ENCODE data around the gene SFPQ.
A peak's percentile ranks its signal among the peaks of the same experiment; 100 is the strongest.
"Not testable (repeated sequence)": the region's sequence is repeated elsewhere in the genome, so short reads cannot be mapped to it uniquely, and the experiment has no call there.

The SFPQ gene, protein sequence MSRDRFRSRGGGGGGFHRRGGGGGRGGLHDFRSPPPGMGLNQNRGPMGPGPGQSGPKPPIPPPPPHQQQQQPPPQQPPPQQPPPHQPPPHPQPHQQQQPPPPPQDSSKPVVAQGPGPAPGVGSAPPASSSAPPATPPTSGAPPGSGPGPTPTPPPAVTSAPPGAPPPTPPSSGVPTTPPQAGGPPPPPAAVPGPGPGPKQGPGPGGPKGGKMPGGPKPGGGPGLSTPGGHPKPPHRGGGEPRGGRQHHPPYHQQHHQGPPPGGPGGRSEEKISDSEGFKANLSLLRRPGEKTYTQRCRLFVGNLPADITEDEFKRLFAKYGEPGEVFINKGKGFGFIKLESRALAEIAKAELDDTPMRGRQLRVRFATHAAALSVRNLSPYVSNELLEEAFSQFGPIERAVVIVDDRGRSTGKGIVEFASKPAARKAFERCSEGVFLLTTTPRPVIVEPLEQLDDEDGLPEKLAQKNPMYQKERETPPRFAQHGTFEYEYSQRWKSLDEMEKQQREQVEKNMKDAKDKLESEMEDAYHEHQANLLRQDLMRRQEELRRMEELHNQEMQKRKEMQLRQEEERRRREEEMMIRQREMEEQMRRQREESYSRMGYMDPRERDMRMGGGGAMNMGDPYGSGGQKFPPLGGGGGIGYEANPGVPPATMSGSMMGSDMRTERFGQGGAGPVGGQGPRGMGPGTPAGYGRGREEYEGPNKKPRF

DNA sequence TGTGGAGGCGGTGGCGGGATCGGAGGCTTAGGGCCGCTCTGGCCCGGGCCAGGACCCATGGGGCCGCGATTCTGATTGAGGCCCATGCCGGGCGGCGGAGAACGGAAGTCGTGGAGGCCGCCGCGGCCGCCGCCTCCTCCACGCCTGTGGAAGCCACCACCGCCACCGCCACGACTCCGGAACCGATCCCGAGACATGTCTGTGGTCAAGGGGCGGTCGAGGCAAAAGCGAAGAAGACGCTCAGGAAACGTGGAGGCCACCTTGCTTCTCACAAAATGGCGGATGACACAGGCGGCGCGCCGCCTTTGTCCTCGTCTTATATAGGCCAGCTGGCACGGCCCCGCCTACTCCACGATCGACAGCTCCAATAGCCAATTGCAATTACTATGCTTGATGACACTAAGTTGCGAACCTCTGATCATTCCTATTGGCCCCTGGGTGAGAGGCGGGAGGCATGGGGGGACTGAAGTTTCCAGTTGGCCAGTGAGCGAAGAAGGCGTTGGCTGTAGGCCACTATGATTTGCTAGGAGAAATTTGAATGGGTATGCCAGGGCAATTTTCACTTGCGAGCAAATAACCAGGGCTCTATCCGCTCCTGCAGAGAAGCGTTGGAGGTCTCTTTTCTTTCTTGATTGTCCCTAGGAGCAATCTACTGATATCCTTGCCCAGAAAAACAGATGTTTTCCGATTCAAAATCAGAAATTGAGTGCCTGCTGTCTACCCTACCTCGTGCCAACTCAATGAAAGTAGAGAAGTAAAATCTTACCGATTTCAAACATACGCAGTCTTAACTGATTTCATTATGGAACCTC is at the start of gene SFPQ:
Gene SFPQ (minus strand): TSS at position 293 of the 812 bp plus-strand sequence. CDS start 96 bp downstream, at position 197.
- DNase-seq (ENCODE audit: low read depth), result peak; percentile 99

DNA sequence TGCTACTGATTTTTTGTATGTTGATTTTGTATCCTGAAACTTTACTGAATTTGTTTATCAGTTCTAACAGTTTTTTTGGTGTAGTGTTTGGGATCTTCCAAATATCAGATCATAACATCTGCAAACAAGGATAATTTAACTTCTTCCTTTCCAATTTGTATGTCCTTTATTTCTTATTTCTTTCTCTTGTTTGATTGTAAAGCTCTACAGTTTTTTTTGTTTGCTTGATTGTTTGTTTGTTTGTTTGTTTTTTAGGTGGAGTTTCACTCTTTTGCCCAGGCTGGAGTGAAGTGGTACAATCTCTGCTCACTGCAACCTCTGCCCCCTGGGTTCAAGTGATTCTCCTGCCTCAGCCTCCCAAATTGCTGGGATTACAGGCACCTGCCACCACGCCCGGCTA is 43.8 kb upstream of the SFPQ start:
- DNase-seq (ENCODE audit: low read depth), result not testable (repeated sequence)

DNA sequence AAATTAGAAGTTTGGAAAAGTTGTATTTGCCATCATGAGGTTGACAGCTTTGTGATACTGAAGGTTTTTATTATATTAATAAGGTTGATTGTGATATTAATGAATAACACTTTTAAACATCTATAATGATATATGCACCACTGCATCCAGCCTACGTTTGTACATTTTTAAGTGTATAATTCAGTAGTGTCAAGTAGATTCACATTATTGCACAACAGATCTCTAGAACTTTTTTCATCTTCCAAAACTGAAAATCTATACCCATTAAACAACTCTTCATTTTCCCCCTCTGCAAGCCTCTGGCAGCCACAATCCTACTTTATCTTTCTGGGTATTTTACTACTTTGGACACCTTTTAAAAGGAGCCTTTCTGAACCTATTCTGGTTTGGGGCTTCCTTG is 38.3 kb upstream of the SFPQ start:
- DNase-seq (ENCODE audit: low read depth), result no peak

DNA sequence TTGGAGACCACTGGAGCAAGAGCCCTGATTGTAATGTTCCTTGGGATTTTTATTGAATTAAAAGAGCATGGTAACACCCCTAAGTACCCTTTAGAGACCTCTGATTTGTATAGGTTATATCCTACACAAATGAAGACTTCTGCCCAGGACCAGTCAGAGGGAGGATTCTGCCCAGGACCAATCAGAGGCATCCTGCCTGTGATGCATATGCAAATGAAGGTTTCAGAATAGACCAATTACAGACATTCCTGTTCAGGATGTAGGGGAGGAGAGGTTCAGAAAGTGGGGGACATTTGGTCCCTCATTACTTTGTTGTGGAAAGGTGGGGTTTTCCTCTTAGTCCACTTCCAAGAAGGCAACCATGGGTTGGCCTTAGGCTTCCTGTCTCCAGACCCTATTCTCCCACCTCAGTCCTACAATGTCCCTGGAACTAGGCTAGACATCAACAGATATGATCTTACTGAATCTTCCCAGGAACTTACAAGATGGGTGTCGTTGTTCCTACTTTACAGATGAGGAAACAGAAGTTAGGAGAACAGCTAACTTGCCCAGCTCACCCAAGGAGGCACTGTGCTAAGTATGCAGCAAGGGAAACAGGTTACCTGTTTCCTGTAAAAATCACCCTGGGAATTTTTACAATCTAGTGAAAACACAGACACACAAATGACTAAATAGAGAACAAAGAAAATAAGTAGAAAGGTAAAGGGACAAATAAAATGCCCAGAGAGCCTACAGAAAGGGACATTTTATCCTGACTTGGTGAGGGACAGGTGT is 36.8 kb upstream of the SFPQ start:
- no peak for DNase-seq (ENCODE audit: low read depth)

DNA sequence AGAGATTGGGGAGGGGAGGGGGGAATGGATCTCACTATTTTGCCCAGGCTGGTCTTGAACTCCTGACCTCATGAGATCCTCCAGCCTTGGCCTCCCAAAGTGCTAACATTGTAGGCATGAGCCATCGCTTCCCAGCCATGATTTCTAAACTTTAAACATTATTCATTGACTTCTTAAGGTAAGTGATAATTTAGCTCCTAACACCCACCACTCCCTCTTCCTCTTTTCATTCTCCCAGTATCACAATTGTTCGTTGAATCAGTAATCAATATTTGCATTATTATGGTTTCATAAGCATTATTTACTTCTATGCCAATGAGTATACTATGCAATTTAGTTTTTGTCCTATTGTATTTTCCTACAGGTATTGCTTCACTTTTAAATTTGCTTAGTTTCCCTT is 33.6 kb upstream of the SFPQ start:
- no peak for DNase-seq (ENCODE audit: low read depth)

DNA sequence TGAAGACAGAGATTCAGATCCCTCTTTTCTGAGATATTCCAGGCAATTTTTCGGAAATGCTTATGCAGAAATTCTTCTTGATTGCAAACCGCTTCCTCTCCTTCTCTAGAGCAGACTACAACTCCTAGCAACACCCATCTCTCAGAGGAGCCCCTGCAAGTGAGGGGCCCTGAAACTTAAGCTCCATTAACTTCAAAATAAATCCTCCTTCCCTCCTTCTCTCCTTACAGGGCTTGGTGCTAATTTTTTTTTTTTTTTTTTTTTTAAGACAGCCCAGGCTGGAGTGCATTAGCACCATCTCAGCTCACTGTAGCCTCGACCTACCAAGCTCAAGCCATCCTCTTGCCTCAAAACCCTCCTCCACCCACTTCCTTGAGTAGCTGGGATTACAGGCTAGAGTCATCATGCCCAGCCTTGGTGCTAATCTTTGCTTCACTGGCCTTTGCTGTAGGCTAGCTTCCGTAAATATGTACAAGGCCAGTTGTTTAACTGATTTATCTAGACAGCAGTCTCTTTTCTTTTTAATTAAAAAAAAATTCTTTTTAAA is 30.2 kb upstream of the SFPQ start:
- no peak for DNase-seq (ENCODE audit: low read depth)

DNA sequence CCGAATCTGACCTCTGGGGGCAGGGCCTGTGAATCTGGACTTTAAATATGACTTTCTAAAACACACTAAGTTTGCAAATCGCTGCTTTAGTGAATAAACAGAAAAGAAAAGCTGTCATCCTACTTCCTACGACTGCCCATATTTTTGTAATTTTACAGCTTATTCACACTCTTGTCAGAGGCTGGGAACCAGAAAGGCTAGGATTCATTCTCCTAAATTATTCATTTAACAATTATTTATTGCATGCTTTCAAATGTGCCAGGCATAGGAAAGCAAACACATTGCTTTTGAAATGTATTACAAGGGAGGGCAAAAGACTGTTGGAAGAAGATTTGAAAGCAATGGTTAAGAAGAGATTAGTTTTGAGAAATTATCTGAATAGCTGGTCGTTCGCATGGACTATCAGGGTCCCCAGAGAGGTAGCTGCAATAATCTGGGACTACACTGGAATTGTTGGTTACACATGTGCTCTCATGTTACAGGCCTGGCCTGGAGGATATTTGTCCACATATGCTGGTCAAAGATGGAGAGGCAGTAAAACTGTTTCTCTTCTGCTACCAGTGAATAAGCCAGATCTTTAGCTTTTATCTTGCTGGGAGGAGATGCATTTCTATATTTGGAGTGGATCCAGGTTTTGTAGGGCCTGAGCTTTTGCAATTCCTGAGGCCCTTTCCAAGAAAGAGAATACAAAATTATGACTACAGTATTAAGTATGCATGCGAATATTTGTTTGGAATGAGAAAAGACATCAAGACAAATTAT is 29.6 kb upstream of the SFPQ start:
- DNase-seq (ENCODE audit: low read depth), result peak; percentile 51

DNA sequence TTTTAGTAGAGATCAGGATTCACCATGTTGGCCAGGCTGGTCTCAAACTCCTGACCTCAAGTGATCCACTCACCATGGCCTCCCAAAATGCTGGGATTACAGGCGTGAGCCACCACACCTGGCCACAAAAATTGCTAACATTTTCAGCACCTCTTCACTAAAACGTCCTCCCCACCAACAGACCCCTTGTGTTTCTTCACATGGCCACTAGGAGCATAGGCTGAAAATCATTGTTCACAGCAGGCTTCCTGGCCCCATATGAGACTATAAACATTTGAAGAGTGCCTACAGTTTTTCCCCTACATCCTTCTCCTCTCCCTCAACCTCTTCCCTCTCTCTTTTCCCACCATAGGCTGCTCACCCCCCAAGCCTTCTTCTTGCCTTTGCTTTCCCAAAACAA is 28.0 kb upstream of the SFPQ start:
- no peak for DNase-seq (ENCODE audit: low read depth)

DNA sequence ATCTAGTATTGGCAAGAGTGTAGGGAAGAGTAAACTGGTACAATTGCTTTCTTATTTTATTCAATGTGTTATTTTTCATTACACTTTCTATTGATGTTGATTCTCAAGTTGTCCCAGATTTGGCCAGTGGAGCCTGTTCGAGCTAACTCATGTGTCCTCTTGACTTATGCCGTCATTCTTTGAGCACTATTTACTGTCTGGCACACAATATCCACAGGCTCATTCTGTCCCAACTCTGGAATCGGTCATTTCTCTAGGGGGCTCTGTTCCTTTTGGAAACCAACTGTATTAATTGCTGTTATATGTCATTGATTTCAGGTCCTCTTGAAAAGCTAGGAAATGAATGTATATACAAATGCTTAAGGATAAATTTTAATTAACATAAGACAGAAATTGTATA is 22.4 kb upstream of the SFPQ start:
- no peak for DNase-seq (ENCODE audit: low read depth)

DNA sequence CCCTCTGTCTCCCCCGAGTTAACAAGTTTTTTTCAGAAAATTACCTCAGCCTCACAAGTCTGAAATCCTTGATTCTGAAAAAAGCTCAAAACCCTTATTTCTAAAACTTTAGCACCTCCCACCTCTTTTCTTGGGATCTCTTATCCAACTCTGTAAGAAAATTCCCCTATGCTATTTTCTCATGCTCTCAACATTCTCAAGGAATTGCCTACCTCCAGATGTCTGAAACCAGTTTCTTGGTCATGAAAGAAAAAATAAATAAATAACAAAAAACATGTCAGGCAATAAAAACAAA is 18.1 kb upstream of the SFPQ start:
- DNase-seq (ENCODE audit: low read depth), result no peak

DNA sequence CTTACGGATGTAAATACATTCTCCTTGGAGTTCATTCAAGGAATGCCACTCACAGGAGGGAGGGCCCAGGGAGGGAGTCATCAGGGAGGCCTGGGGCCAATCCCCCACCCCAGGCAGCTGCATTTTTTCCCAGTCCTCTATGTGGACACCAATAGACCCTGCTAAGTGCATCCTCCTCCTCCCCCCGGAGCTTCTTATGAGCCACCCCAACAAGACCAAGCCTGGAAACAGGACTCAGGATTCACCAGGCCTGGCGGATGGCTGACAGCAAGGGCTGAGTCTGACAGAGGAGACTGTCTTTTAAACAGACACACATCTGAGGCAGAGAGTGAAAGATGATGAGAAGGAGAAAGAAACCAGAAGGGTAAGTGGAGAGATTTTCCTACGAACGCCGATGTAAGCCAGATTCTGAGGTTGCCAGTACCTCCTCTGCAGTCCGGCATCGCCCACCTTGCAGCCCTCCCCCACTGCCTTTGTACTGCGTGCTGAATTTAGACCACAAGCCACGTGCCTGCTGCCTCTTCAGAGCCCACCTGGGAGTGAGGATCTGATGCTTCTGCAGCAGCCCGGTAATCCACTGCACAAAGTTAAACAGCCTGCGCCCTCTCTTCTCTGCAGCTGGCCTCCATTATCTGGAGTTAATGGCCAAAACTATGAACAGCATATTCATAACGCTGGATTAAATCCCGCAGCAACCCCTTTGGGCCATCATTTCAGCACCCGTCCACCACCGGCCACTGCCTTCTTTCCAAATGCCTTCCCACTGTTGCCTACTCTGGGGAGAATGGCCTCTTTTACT is 17.6 kb upstream of the SFPQ start:
- no peak for DNase-seq (ENCODE audit: low read depth)

DNA sequence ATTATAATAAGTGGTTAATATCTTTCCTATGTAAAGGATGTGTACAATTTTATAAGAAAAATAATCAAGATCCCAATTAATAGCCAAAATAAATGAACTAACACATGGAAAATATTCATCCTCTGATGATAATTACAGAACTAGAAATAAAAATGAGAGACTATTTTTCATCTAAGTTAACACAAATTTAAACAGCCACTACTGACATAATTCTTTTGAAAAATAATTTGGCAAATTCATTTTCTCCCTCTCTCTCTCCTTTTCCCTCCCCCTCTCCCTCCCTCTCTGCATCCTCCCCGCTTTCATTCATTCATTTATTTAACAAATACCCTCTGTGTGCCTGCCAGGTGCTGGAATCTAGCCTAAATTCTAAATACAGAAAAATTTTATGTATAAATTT is 10.3 kb upstream of the SFPQ start:
- no peak for DNase-seq (ENCODE audit: low read depth)

DNA sequence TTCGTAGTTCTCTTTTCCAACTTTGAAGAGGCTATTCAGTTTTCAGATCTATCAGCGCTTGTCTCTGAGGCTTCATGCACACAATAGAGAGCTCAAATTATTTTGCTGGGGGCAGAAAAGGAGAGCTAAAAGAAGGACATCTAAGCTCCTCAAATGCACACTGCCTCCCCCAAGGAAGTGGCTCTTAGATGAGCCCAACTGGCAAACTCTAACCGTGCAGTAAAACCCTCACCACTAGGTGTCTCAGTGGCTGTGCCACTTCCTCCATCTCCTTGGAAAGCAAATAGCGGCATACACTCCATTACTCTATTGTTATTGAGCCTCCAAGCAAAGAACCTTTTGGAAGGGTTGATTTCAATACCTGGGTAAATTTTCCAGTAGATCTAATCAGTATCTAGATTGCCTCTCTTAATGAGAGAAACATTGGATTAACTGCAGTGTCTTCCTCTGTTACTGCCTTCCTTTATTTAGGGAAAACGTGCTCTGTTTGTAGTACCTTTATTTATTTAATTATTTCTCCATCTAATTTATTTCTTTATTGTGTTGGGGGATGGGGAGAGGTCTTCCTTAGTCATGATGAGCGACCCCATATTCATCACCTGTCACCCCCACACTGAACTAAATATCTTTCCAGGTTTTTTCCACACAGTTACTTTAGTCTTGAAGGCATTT is 9.2 kb upstream of the SFPQ start:
- DNase-seq (ENCODE audit: low read depth), result peak; percentile 76

DNA sequence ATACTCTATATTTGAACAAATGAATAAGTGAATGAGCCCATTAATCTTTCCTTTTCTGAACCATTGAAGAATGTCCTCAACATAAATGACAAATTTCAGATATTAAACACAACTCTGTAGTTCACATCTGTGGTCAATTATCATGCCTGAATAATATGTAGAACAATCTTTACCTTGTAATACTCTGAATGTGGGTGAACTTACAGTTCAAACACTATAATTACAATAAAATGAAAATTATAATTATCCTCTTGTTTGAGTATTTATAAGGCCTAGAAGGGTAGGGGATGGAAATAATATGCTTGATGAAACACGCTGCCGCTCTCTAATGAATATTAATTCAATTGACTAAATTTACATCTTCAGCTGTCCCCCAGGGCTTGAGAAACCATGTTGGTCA is 8.7 kb upstream of the SFPQ start:
- no peak for DNase-seq (ENCODE audit: low read depth)

DNA sequence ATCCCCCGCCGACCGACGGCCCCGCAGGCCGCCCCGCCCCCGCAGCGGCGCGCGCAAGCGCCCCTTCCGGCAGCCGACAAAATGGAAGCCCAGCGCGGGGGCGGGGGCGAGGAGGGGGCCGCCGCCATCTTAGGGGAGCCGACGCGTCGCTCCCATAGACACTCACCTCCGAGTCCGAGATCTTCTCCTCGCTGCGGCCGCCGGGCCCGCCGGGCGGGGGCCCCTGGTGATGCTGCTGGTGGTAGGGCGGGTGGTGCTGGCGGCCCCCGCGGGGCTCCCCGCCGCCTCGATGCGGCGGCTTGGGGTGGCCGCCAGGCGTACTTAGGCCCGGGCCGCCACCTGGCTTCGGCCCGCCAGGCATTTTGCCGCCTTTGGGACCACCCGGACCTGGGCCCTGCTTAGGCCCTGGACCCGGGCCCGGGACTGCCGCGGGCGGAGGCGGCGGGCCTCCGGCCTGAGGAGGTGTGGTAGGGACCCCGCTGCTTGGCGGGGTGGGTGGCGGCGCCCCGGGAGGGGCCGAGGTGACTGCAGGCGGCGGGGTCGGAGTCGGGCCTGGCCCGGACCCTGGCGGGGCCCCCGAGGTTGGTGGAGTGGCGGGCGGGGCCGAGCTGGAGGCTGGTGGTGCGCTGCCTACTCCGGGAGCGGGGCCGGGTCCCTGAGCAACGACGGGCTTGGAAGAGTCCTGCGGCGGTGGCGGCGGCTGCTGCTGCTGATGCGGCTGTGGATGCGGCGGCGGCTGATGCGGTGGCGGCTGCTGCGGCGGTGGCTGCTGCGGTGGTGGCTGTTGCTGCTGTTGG is 691 bp downstream of the SFPQ start:
- peak; percentile 64 for DNase-seq (ENCODE audit: low read depth)

DNA sequence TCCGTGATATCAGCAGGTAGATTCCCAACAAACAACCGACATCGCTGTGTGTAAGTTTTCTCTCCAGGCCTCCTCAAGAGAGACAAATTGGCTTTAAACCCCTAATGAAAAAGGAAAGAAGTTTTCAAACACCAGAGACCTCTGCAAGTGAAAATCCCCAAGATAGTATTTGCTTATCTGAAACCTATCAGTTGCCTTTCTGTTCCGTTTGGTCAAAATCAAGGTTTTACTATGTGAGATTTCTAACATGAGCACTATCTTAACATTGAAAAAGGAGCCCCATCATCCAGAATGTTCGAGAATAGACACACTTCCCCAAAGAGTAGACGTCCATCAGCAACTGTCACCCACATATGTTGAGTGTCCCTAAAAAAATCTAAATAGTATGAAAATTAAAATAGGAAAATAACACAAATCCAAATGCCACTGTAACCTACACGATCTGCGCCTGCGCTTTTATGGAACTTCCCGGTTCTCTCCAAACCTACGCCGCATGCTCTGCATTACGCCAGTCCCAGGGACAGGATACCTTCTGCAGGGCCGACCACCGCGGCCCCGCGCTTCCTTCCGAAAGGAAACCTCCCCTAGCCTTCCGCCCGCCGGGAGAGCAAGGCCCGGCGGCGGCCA is 1.4 kb downstream of the SFPQ start:
- DNase-seq (ENCODE audit: low read depth), result no peak

DNA sequence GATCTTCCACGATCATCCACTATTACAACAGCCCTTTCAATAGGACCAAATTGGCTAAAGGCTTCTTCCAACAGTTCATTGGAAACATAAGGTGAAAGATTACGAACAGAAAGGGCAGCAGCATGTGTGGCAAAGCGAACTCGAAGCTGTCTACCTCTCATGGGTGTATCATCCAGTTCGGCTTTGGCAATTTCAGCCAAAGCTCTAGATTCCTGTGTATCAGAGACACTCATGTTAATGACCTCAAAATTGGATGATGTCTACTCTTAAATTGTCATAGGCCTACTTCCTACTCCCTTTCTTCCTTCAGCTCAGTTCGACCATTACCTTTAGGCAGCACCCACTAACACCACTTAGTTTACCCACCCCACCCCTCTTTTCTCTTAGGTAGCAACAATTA is 2.2 kb downstream of the SFPQ start:
- no peak for DNase-seq (ENCODE audit: low read depth)
